Measurements from ENCODE around the gene ME1.
A peak's percentile ranks its signal among the peaks of the same experiment; 100 is the strongest.

The ME1 gene

DNA sequence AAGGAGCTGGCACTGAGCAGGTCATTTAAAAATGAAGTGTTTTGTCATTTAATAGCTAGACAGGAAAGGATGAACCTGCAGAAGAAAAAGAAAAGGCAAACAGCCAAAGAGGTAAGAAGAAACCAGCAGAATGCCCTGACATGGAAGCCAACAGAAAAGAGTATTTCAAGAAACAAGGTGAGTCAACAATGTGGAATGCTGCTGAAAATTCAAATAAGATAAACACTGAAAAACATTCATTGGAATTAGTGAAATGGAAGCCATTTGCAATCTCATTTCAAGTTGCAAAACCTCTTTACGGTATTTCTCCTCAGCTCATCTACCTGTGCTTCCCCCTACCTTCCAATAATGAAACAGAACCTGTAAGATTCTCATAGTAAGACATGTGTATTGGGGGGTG, 178.1 kb downstream of the ME1 start:
- no peak overlapping the region for H3K27ac ChIP-seq (ENCODE audit: low read depth, low read length)
- H3K36me3 ChIP-seq (ENCODE audit: control insufficient read depth, insufficient read depth, low read length), result no peaks in the 10 kb centered on the region
- no CpG with 5 or more reads among the region's 1 CpG for WGBS (ENCODE audit: extremely low coverage, insufficient coverage, low lambda C conversion rate)
- H3K23ac ChIP-seq (ENCODE audit: low read length), result no peak overlapping the region
- no peaks in the 10 kb centered on the region for H3K4me1 ChIP-seq (ENCODE audit: control insufficient read depth, low read depth, low read length)
- no peak overlapping the region for H2BK5ac ChIP-seq (ENCODE audit: low read length)
- H2BK15ac ChIP-seq (replicated peaks; ENCODE audit: low read depth), result no peak overlapping the region
- H4K8ac ChIP-seq (ENCODE audit: low read depth, low read length), result no peak overlapping the region
- no peak overlapping the region for H3K4me2 ChIP-seq (ENCODE audit: low read length)
- H3K4ac ChIP-seq (ENCODE audit: low read depth, low read length), result no peak overlapping the region
- peak; percentile 59 for DNase-seq
- no peaks in the 10 kb centered on the region for H3K27me3 ChIP-seq (ENCODE audit: insufficient read depth, low read length, poor library complexity)
- no peak overlapping the region for H3K9ac ChIP-seq (ENCODE audit: low read length)
- no peak overlapping the region for H3K56ac ChIP-seq (ENCODE audit: low read length)
- H4K5ac ChIP-seq (ENCODE audit: low read length), result no peak overlapping the region
- no peak overlapping the region for H2AK5ac ChIP-seq (ENCODE audit: low read length)
- H3K79me1 ChIP-seq (ENCODE audit: low read length), result no peaks in the 10 kb centered on the region
- H3K4me3 ChIP-seq (ENCODE audit: low read length), result no peak overlapping the region
- H3K18ac ChIP-seq (ENCODE audit: low read length), result no peak overlapping the region
- no peak overlapping the region for H2BK120ac ChIP-seq (ENCODE audit: low read depth, low read length)
- no peaks in the 10 kb centered on the region for H3K79me2 ChIP-seq (ENCODE audit: control insufficient read depth, insufficient read depth, low read length)

DNA sequence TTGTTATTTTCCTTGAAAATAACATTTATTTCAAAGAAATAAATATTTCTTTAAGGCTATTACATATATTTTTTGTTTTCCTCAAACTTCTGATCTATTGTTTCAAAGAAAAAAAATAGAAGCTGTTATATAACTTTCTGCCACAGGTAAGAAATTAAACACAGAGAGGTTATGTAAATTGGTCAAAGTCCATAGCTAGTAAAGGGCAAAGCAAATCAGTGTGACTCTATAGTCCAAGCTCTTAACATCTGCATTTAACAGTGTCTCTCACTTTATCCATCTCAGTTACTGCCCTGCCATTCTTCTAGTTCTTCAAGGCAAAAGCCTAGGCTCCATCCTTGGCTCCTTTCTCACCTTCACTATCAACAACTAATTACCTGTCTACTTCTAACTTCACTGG, 180.6 kb downstream of the ME1 start:
- H3K36me3 ChIP-seq (ENCODE audit: control insufficient read depth, insufficient read depth, low read length), result no peaks in the 10 kb centered on the region
- no peak overlapping the region for H2BK120ac ChIP-seq (ENCODE audit: low read depth, low read length)
- no peak overlapping the region for H2BK15ac ChIP-seq (replicated peaks; ENCODE audit: low read depth)
- H3K79me2 ChIP-seq (ENCODE audit: control insufficient read depth, insufficient read depth, low read length), result no peaks in the 10 kb centered on the region
- H3K4me1 ChIP-seq (ENCODE audit: control insufficient read depth, low read depth, low read length), result no peaks in the 10 kb centered on the region
- no peak overlapping the region for H3K56ac ChIP-seq (ENCODE audit: low read length)
- no peaks in the 10 kb centered on the region for H3K27me3 ChIP-seq (ENCODE audit: insufficient read depth, low read length, poor library complexity)
- no peak for DNase-seq
- no peak overlapping the region for H3K4ac ChIP-seq (ENCODE audit: low read depth, low read length)
- no peak overlapping the region for H4K8ac ChIP-seq (ENCODE audit: low read depth, low read length)
- no peak overlapping the region for H4K5ac ChIP-seq (ENCODE audit: low read length)
- no peak overlapping the region for H3K23ac ChIP-seq (ENCODE audit: low read length)
- no peak overlapping the region for H3K4me2 ChIP-seq (ENCODE audit: low read length)
- no peak overlapping the region for H2BK5ac ChIP-seq (ENCODE audit: low read length)
- no peak overlapping the region for H3K4me3 ChIP-seq (ENCODE audit: low read length)
- H3K18ac ChIP-seq (ENCODE audit: low read length), result no peak overlapping the region
- no peaks in the 10 kb centered on the region for H3K79me1 ChIP-seq (ENCODE audit: low read length)
- no peak overlapping the region for H2AK5ac ChIP-seq (ENCODE audit: low read length)
- no peak overlapping the region for H3K27ac ChIP-seq (ENCODE audit: low read depth, low read length)
- H3K9ac ChIP-seq (ENCODE audit: low read length), result no peak overlapping the region

DNA sequence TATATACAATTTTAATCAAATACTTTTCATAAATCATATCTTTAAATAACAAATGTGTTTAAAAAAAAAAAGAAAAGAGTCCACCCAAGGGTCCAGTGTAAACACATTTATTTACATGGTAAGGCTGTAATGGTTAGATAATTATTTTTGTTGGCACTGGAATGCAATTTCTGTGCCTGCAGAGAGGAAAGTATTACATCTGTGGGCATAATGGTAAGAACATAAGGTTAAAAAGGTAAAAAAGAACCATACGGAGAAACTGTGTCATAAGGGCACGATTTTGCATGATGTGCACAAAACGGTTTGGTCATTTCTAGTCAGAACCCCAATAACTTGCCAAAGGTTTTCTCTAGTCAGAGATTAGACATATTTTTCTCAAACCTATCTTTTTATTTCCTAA, 183.4 kb downstream of the ME1 start:
- Histone ChIP-seq H3K79me2 (ENCODE audit: control insufficient read depth, insufficient read depth, low read length) (no peaks in the 10 kb centered on the region), H3K23ac (ENCODE audit: low read length) (no peak overlapping the region), H3K4me3 (ENCODE audit: low read length) (no peak overlapping the region), H3K27ac (ENCODE audit: low read depth, low read length) (no peak overlapping the region), H3K9ac (ENCODE audit: low read length) (no peak overlapping the region), H3K4ac (ENCODE audit: low read depth, low read length) (no peak overlapping the region), H2BK15ac (replicated peaks; ENCODE audit: low read depth) (no peak overlapping the region), H2BK5ac (ENCODE audit: low read length) (no peak overlapping the region), H3K4me1 (ENCODE audit: control insufficient read depth, low read depth, low read length) (no peaks in the 10 kb centered on the region), H3K36me3 (ENCODE audit: control insufficient read depth, insufficient read depth, low read length) (no peaks in the 10 kb centered on the region), H4K5ac (ENCODE audit: low read length) (no peak overlapping the region), H3K4me2 (ENCODE audit: low read length) (no peak overlapping the region), H3K18ac (ENCODE audit: low read length) (no peak overlapping the region), H4K8ac (ENCODE audit: low read depth, low read length) (no peak overlapping the region), H3K79me1 (ENCODE audit: low read length) (no peaks in the 10 kb centered on the region), H3K56ac (ENCODE audit: low read length) (no peak overlapping the region), H2AK5ac (ENCODE audit: low read length) (no peak overlapping the region), H3K27me3 (ENCODE audit: insufficient read depth, low read length, poor library complexity) (no peaks in the 10 kb centered on the region), H2BK120ac (ENCODE audit: low read depth, low read length) (no peak overlapping the region)
- WGBS (ENCODE audit: extremely low coverage, insufficient coverage, low lambda C conversion rate), result no CpG with 5 or more reads among the region's 3 CpGs
- DNase-seq, result no peak

DNA sequence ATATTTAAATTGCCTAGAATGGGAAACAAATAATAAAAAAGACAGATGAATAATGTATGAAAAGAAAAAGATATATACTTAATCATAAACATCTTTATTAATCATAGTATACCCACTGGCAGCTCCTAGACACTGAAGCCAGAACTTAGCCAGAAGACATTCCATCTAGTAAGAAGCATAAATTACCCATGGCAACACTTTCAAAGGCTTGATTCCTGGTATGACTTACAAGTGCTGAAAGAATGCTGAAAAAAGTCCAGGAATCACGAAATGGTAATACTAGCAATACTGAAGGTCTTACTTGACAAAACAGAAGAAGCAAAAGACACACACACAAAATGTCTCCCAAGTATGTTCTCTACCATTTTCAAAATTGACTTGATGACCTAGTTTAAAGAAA, 199.7 kb downstream of the ME1 start:
- Histone ChIP-seq H3K4me2 (ENCODE audit: low read length) (no peak overlapping the region), H3K79me1 (ENCODE audit: low read length) (no peaks in the 10 kb centered on the region), H3K79me2 (ENCODE audit: control insufficient read depth, insufficient read depth, low read length) (no peaks in the 10 kb centered on the region), H2BK5ac (ENCODE audit: low read length) (no peak overlapping the region), H2BK120ac (ENCODE audit: low read depth, low read length) (no peak overlapping the region), H4K5ac (ENCODE audit: low read length) (no peak overlapping the region), H3K4me3 (ENCODE audit: low read length) (no peak overlapping the region), H3K4me1 (ENCODE audit: control insufficient read depth, low read depth, low read length) (no peaks in the 10 kb centered on the region), H3K56ac (ENCODE audit: low read length) (no peak overlapping the region), H3K36me3 (ENCODE audit: control insufficient read depth, insufficient read depth, low read length) (no peaks in the 10 kb centered on the region), H2AK5ac (ENCODE audit: low read length) (no peak overlapping the region), H3K27me3 (ENCODE audit: insufficient read depth, low read length, poor library complexity) (no peaks in the 10 kb centered on the region), H3K4ac (ENCODE audit: low read depth, low read length) (no peak overlapping the region), H2BK15ac (replicated peaks; ENCODE audit: low read depth) (no peak overlapping the region), H3K9ac (ENCODE audit: low read length) (no peak overlapping the region), H3K27ac (ENCODE audit: low read depth, low read length) (no peak overlapping the region), H4K8ac (ENCODE audit: low read depth, low read length) (no peak overlapping the region), H3K23ac (ENCODE audit: low read length) (no peak overlapping the region), H3K18ac (ENCODE audit: low read length) (no peak overlapping the region)
- no peak for DNase-seq
- no CpG with 5 or more reads among the region's 1 CpG for WGBS (ENCODE audit: extremely low coverage, insufficient coverage, low lambda C conversion rate)

DNA sequence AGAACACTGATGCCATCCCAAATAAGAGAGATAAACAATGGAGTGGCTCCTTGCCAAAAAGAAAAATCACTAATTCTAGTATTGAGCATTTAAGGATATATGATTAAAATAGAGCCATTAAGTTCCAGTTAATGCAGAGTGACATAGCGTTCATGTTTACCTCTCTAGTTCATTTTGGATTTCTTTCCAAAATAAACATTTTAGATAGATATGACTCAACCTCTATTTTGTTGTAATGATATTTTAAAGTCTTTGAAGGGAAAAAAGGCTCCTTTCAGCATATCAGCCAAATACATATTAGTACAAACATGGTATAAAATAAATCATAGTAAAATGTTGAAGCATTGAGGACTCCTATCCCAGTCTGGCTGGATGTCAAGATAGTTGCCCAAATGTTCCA, 204.3 kb downstream of the ME1 start:
- no peak overlapping the region for H4K8ac ChIP-seq (ENCODE audit: low read depth, low read length)
- H3K4ac ChIP-seq (ENCODE audit: low read depth, low read length), result no peak overlapping the region
- H3K9ac ChIP-seq (ENCODE audit: low read length), result no peak overlapping the region
- no peak overlapping the region for H2AK5ac ChIP-seq (ENCODE audit: low read length)
- no peaks in the 10 kb centered on the region for H3K36me3 ChIP-seq (ENCODE audit: control insufficient read depth, insufficient read depth, low read length)
- no peak overlapping the region for H3K23ac ChIP-seq (ENCODE audit: low read length)
- no peak overlapping the region for H4K5ac ChIP-seq (ENCODE audit: low read length)
- no peak for DNase-seq
- H3K79me1 ChIP-seq (ENCODE audit: low read length), result no peaks in the 10 kb centered on the region
- H3K79me2 ChIP-seq (ENCODE audit: control insufficient read depth, insufficient read depth, low read length), result no peaks in the 10 kb centered on the region
- no peak overlapping the region for H3K4me3 ChIP-seq (ENCODE audit: low read length)
- H2BK15ac ChIP-seq (replicated peaks; ENCODE audit: low read depth), result no peak overlapping the region
- H2BK120ac ChIP-seq (ENCODE audit: low read depth, low read length), result no peak overlapping the region
- WGBS (ENCODE audit: extremely low coverage, insufficient coverage, low lambda C conversion rate), result no CpG with 5 or more reads among the region's 1 CpG
- H2BK5ac ChIP-seq (ENCODE audit: low read length), result no peak overlapping the region
- H3K4me2 ChIP-seq (ENCODE audit: low read length), result no peak overlapping the region
- H3K27me3 ChIP-seq (ENCODE audit: insufficient read depth, low read length, poor library complexity), result no peaks in the 10 kb centered on the region
- H3K18ac ChIP-seq (ENCODE audit: low read length), result no peak overlapping the region
- H3K4me1 ChIP-seq (ENCODE audit: control insufficient read depth, low read depth, low read length), result no peaks in the 10 kb centered on the region
- no peak overlapping the region for H3K56ac ChIP-seq (ENCODE audit: low read length)
- H3K27ac ChIP-seq (ENCODE audit: low read depth, low read length), result no peak overlapping the region

DNA sequence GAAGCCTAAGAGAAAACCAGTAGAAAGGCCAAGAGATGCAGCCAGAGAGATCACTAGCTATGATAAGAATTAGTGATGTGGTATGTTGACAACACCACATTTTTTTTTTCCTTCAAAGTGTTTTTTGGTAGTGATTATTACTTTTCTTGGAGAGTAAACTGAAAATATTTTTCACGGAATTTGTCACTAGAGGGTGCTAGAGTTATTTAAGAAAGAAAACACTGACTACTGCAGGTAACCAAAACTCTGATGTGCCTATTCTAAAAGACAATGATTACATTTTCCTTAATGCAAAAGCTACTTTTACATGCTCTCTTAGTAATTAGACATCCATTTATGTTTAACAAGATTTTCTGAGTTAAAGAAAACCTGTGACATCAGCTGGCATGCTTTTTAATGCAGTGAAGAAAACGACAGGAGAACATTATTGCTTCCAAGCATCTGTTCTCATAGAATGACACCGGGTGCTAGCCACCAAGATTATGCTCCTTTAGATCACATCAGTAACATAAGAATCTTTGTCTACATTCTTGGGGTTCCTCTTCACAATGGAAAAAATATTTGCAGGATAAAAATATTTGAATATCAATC, 208.9 kb downstream of the ME1 start:
- Histone ChIP-seq H3K27me3 (ENCODE audit: insufficient read depth, low read length, poor library complexity) (no peaks in the 10 kb centered on the region), H2BK120ac (ENCODE audit: low read depth, low read length) (no peak overlapping the region), H3K79me2 (ENCODE audit: control insufficient read depth, insufficient read depth, low read length) (no peaks in the 10 kb centered on the region), H3K56ac (ENCODE audit: low read length) (no peak overlapping the region), H3K18ac (ENCODE audit: low read length) (no peak overlapping the region), H3K4me1 (ENCODE audit: control insufficient read depth, low read depth, low read length) (no peaks in the 10 kb centered on the region), H3K36me3 (ENCODE audit: control insufficient read depth, insufficient read depth, low read length) (no peaks in the 10 kb centered on the region), H3K4me3 (ENCODE audit: low read length) (no peak overlapping the region), H3K4ac (ENCODE audit: low read depth, low read length) (no peak overlapping the region), H3K79me1 (ENCODE audit: low read length) (no peaks in the 10 kb centered on the region), H3K23ac (ENCODE audit: low read length) (no peak overlapping the region), H4K8ac (ENCODE audit: low read depth, low read length) (no peak overlapping the region), H2BK15ac (replicated peaks; ENCODE audit: low read depth) (no peak overlapping the region), H3K9ac (ENCODE audit: low read length) (no peak overlapping the region), H2AK5ac (ENCODE audit: low read length) (no peak overlapping the region), H3K27ac (ENCODE audit: low read depth, low read length) (no peak overlapping the region), H3K4me2 (ENCODE audit: low read length) (no peak overlapping the region), H2BK5ac (ENCODE audit: low read length) (no peak overlapping the region), H4K5ac (ENCODE audit: low read length) (no peak overlapping the region)
- peak; percentile 82 for DNase-seq
- no CpG with 5 or more reads among the region's 3 CpGs for WGBS (ENCODE audit: extremely low coverage, insufficient coverage, low lambda C conversion rate)

Data from mesendoderm (in vitro differentiated cells).